Measurements from ENCODE around the gene USP35. TPM values are rescaled to one million over a fixed set of nuclear protein-coding genes. Genes with fewer than 3 reads are reported as not detected.
A peak's percentile ranks its signal among the peaks of the same experiment; 100 is the strongest.

Gene USP35
- total RNA-seq, 2 donors from 2014 or later: 8.6 to 11.2 TPM

- peak overlapping the region; percentile 29 for H3K27ac Mint-ChIP-seq
- H3K36me3 ChIP-seq (ENCODE audit: control insufficient read depth, insufficient read depth, low read length): no peaks in the 10 kb centered on the region
- no peaks in the 10 kb centered on the region for H3K9me3 ChIP-seq (ENCODE audit: control insufficient read depth, low read length)
- H3K4me3 Mint-ChIP-seq: no peak overlapping the region
- H3K9me3 Mint-ChIP-seq: no peaks in the 10 kb centered on the region
- WGBS, 2 experiments (ENCODE audit: insufficient coverage in 1 of 2, insufficient read length in 1 of 2): 91 to 98% methylated on average over 5 to 7 of the region's 7 CpGs
- H3K27me3 ChIP-seq (ENCODE audit: control insufficient read depth, insufficient read depth, low read length, poor library complexity, severe bottlenecking): no peaks in the 10 kb centered on the region
- H3K27me3 Mint-ChIP-seq (ENCODE audit: insufficient read depth): no peaks in the 10 kb centered on the region
- H3K4me3 ChIP-seq (ENCODE audit: low read length): no peak overlapping the region
- peak; percentile 33 for TF ChIP-seq CTCF (conservative IDR thresholded peaks at IDR 0.05)
- DNase-seq: no peak
- no peak overlapping the region for H3K27ac ChIP-seq (ENCODE audit: low read depth, low read length)
- H3K36me3 Mint-ChIP-seq (ENCODE audit: low read depth): peaks cover 5% of the 10 kb centered on the region
- peaks cover 11% of the 10 kb centered on the region for H3K4me1 ChIP-seq (ENCODE audit: control insufficient read depth, insufficient read depth, low read length)
- no peak overlapping the region for H3K9ac ChIP-seq (ENCODE audit: extremely low read depth, low read length, poor library complexity, severe bottlenecking)
- H3K4me1 Mint-ChIP-seq: peaks cover 35% of the 10 kb centered on the region
Observed at GRCh38 chr11:78179459-78180071, 9.2 kb upstream of the USP35 start.

GRCh38 chr11:78180751-78181150, 8.0 kb upstream of the USP35 start:
- WGBS, 2 experiments (ENCODE audit: insufficient coverage in 1 of 2, insufficient read length in 1 of 2): 95 to 100% methylated on average over 1 to 3 of the region's 4 CpGs
- H3K9me3 Mint-ChIP-seq: no peaks in the 10 kb centered on the region
- H3K4me3 ChIP-seq (ENCODE audit: low read length): no peak overlapping the region

GRCh38 chr11:78181185-78181584, 7.5 kb upstream of the USP35 start:
- no peaks in the 10 kb centered on the region for H3K27me3 ChIP-seq (ENCODE audit: control insufficient read depth, insufficient read depth, low read length, poor library complexity, severe bottlenecking)
- H3K9ac ChIP-seq (ENCODE audit: extremely low read depth, low read length, poor library complexity, severe bottlenecking): no peak overlapping the region
- no peak for TF ChIP-seq CTCF (conservative IDR thresholded peaks at IDR 0.05)
- peaks cover 35% of the 10 kb centered on the region for H3K4me1 Mint-ChIP-seq
- H3K27ac ChIP-seq (ENCODE audit: low read depth, low read length): no peak overlapping the region
- peaks cover 3% of the 10 kb centered on the region for H3K36me3 Mint-ChIP-seq (ENCODE audit: low read depth)
- H3K27ac Mint-ChIP-seq: no peak overlapping the region
- peaks cover 11% of the 10 kb centered on the region for H3K4me1 ChIP-seq (ENCODE audit: control insufficient read depth, insufficient read depth, low read length)
- no peak overlapping the region for H3K4me3 ChIP-seq (ENCODE audit: low read length)
- H3K4me3 Mint-ChIP-seq: no peak overlapping the region
- no peaks in the 10 kb centered on the region for H3K36me3 ChIP-seq (ENCODE audit: control insufficient read depth, insufficient read depth, low read length)
- H3K9me3 ChIP-seq (ENCODE audit: control insufficient read depth, low read length): no peaks in the 10 kb centered on the region
- H3K27me3 Mint-ChIP-seq (ENCODE audit: insufficient read depth): no peaks in the 10 kb centered on the region
- 94 to 97% methylated on average over 2 of the region's 2 CpGs for WGBS, 2 experiments (ENCODE audit: insufficient coverage in 1 of 2, insufficient read length in 1 of 2)
- no peaks in the 10 kb centered on the region for H3K9me3 Mint-ChIP-seq
- DNase-seq: no peak

More at GRCh38 chr11:78180751-78181150, 8.0 kb upstream of the USP35 start:
- no peak for DNase-seq
- peaks cover 35% of the 10 kb centered on the region for H3K4me1 Mint-ChIP-seq
- Histone ChIP-seq H3K9ac (ENCODE audit: extremely low read depth, low read length, poor library complexity, severe bottlenecking) (no peak overlapping the region), H3K27ac (ENCODE audit: low read depth, low read length) (no peak overlapping the region), H3K9me3 (ENCODE audit: control insufficient read depth, low read length) (no peaks in the 10 kb centered on the region), H3K4me1 (ENCODE audit: control insufficient read depth, insufficient read depth, low read length) (peaks cover 11% of the 10 kb centered on the region), H3K27me3 (ENCODE audit: control insufficient read depth, insufficient read depth, low read length, poor library complexity, severe bottlenecking) (no peaks in the 10 kb centered on the region), H3K36me3 (ENCODE audit: control insufficient read depth, insufficient read depth, low read length) (no peaks in the 10 kb centered on the region)
- H3K4me3 Mint-ChIP-seq: no peak overlapping the region
- H3K36me3 Mint-ChIP-seq (ENCODE audit: low read depth): peaks cover 5% of the 10 kb centered on the region
- no peak for TF ChIP-seq CTCF (conservative IDR thresholded peaks at IDR 0.05)
- no peaks in the 10 kb centered on the region for H3K27me3 Mint-ChIP-seq (ENCODE audit: insufficient read depth)
- H3K27ac Mint-ChIP-seq: no peak overlapping the region
